GM12873 (cell line): Measurements from ENCODE around the gene CCNA2.

Experiments used
- CTCF ChIP-seq: IDR thresholded peaks from 2 replicates; pipeline ENCODE4 v1.5.1; 2012; ENCODE audit warnings: low read depth, mild to moderate bottlenecking, moderate library complexity, low read length, control low read depth; ENCODE audit not compliant: insufficient read depth; ENCODE audit errors: missing control alignments

CCNA2 gene

DNA sequence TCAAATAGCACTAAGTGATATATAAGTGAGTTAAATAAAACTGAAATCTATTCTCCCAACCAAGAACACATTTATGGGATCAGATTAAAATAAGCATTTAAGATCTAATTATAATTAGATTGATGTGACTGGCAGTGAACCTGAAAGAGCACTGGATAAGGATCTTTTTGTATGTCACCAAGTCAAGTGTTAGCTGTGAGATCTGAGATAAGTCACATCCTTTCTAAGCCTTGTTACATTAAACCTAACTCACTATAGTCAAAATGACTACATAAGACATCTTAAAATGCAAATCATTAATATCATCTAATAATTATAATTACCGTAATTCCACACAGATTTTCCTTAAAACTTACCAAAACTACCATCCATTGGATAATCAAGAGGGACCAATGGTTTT, 1.6 kb downstream of the CCNA2 start:
- no peak for TF ChIP-seq CTCF

DNA sequence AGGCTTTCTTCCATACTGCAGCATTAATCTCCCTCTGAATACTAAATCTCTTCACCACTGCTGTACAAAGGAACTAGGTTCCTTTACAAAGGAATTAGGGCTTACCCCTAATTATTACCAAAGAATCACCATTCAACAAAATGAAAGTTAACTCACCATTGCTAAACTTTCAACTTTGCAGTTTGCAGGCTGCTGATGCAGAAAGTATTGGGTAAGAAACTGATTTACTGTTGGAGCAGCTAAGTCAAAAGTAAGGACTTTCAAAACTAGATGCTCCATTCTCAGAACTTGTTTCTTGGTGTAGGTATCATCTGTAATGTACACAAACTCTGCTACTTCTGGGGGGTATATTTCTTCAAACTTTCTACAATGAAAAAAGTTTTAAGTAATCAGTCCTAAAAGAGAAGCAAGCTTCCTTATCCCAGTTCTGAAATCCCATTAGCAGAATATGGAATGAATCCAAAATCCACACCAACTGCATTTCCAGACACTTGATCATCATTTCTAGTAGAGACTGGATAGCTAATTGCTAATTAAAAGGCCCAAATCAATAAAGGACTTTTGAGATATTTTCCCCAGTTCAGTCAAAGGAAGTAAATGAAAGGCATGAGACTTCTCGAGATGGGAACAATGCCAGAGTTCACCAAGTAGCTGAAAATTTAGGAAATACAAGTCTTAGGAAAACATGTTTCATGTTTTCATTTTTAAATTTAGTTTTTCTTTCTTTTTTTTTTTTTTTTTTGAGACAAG, 4.3 kb downstream of the CCNA2 start:
- no peak for TF ChIP-seq CTCF

DNA sequence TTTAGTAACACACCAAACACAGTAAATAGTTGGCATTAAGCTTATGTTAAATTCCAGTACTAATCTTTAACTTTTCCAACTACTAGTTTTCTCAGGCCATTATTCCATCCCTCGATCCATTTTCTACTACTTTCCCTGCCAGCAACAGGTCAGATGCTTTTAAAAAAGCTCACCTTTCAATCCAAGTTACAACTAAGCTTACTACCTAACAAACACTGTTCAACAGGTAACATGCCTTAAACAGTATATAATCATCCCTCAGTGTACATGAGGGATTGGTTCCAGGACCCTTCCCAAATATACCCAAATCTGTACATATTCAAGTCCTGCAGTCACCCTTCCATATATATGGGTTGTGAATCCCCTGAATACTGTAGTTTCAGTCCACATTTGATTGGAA, 5.5 kb downstream of the CCNA2 start:
- no peak for TF ChIP-seq CTCF

- TF ChIP-seq CTCF: no peak
Measured at GRCh38 chr4:121817701-121818100, 6.0 kb downstream of the CCNA2 start.

GRCh38 chr4:121817006-121817405, 6.7 kb downstream of the CCNA2 start:
- no peak for TF ChIP-seq CTCF

DNA sequence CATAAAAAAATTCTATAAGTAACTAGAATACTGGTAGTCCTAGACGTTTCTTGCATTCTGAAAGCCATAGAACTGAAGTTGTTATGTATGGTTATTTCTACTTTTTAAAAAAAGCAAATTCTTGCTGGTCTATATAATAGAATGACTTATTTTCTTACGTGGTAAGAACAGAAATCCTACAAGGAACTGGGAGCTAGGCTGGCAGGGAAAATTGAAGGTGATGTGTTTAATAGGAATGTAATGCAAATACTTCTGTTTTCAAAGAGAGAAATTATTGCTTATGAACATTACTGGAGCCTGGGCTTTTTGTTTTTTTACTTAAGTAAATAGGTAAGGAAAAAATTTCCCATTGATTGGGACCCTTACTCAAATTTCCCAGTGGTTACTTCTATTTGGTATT, 8.9 kb downstream of the CCNA2 start:
- TF ChIP-seq CTCF: no peak

DNA sequence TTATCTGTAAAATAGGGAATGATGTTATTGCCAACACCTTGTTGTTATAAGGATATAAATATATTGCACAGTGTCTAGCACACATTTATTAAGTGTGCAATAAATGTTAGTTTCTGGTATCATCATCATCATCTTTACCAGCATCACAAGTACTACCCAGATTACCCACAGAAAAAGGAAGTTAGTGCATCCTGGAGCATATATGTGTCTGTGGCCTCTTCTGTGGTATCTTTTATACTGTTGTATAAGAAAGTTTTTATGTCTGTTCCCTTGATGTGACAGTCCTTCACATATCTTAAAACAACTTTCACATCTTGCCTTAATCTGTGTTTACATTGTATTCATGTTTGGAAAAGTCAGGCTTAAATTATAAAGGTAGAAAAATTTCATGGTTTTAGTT, 12.6 kb downstream of the CCNA2 start:
- TF ChIP-seq CTCF: no peak

GRCh38 chr4:121806411-121806810, 17.3 kb downstream of the CCNA2 start:
- no peak for TF ChIP-seq CTCF
